Right atrium auricular region (tissue), 2 donors: ENCODE results near the gene FKBP10. TPM values are rescaled to one million over a fixed set of nuclear protein-coding genes. Genes with fewer than 3 reads are reported as not detected.
"Not testable (repeated sequence)": the region's sequence is repeated elsewhere in the genome, so short reads cannot be mapped to it uniquely, and the experiment has no call there.

ENCODE experiments used
- DNase-seq: peaks from one replicate; pipeline ENCODE4 v3.0.0-alpha.2; 2019; ENCODE audit warnings: low spot score
- H3K27ac ChIP-seq, 2 donors: fragments of 200-600 bp; sonication (generic); 1 replicate in 1 of 2; 2 replicates in 1 of 2; pipeline ENCODE4 v1.5.1; 2016 to 2019
- H3K27me3 ChIP-seq, 2 donors: fragments of 200-600 bp; sonication (generic); one replicate each; pipeline versions ENCODE4 v1.5.1 to v1.6.0; 2017 to 2019
- H3K36me3 ChIP-seq: fragments of 200-600 bp; sonication (generic); one replicate; pipeline ENCODE4 v1.5.1; 2016
- H3K4me1 ChIP-seq, 2 donors: fragments of 200-600 bp; sonication (generic); one replicate each; pipeline versions ENCODE4 v1.5.1 to v1.6.0; 2017 to 2019
- H3K4me3 ChIP-seq, 2 donors: fragments of 200-600 bp; sonication (generic); 1 replicate in 1 of 2; 2 replicates in 1 of 2; pipeline ENCODE4 v1.5.1; 2017 to 2019; ENCODE audit warnings: mild to moderate bottlenecking in 1 of 2, moderate library complexity in 1 of 2
- H3K9me3 ChIP-seq, 2 donors: fragments of 200-600 bp; sonication (generic); one replicate each; pipeline ENCODE4 v1.5.1; 2019
- total RNA-seq, 2 donors: library from RNA; depleted of rRNA; stranded (reverse); fragments of >200 nt; gene quantifications; one replicate each; pipeline ENCODE4 v1.1.0, GENCODE V29; 2016
- TF ChIP-seq, protein P1 (sequence below), 2 donors: fragments of 200-600 bp; sonication (generic); IDR thresholded peaks; one replicate each; pipeline ENCODE4 v1.5.1; 2019; ENCODE audit warnings: antibody characterized with exemption in 2 of 2

Gene FKBP10
- total RNA-seq, 2 donors from 2014 or later, result 24.7 to 35.1 TPM

DNA sequence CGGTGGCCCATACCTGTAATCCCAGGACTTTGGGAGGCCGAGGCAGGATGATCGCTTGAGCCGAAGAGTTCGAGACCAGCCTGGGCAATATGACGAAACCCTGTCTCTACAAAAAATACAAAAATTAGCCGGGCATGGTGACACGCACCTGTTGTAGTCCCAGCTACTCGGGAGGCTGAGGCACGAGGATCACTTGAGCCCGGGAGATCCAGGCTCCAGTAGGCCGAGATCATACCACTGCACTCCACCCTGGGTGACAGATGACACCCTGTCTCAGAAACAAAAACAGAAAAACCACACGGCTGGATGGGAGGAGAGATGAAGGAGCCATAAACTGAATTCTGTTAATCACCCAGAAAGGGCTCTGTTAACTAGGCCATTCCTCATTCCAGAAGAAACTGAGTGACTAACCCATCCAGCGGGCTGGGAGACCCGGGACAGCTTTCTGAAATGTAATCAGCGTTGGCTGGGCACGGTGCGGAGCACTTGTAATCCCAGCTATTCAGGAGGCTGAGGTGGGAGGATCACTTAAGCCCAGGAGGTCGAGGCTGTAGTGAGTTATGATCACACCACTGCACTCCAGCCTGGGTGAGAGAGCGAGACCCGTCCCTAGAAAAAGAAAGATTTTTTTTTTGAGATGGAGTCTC, 23.9 kb downstream of the FKBP10 start:
- Histone ChIP-seq H3K4me3 (peak overlapping the region; percentile 91 to 97), H3K36me3 (peaks cover 7% of the 10 kb centered on the region), H3K4me1 (peaks cover 0 to 18% of the 10 kb centered on the region in 2 donors), H3K27me3 (no peaks in the 10 kb centered on the region), H3K27ac (peak overlapping the region; percentile 80 to 83), H3K9me3 (no peaks in the 10 kb centered on the region)
- no peak for DNase-seq
- TF ChIP-seq, protein P1, sequence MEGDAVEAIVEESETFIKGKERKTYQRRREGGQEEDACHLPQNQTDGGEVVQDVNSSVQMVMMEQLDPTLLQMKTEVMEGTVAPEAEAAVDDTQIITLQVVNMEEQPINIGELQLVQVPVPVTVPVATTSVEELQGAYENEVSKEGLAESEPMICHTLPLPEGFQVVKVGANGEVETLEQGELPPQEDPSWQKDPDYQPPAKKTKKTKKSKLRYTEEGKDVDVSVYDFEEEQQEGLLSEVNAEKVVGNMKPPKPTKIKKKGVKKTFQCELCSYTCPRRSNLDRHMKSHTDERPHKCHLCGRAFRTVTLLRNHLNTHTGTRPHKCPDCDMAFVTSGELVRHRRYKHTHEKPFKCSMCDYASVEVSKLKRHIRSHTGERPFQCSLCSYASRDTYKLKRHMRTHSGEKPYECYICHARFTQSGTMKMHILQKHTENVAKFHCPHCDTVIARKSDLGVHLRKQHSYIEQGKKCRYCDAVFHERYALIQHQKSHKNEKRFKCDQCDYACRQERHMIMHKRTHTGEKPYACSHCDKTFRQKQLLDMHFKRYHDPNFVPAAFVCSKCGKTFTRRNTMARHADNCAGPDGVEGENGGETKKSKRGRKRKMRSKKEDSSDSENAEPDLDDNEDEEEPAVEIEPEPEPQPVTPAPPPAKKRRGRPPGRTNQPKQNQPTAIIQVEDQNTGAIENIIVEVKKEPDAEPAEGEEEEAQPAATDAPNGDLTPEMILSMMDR (IDR thresholded peaks at IDR 0.05), result no peak

DNA sequence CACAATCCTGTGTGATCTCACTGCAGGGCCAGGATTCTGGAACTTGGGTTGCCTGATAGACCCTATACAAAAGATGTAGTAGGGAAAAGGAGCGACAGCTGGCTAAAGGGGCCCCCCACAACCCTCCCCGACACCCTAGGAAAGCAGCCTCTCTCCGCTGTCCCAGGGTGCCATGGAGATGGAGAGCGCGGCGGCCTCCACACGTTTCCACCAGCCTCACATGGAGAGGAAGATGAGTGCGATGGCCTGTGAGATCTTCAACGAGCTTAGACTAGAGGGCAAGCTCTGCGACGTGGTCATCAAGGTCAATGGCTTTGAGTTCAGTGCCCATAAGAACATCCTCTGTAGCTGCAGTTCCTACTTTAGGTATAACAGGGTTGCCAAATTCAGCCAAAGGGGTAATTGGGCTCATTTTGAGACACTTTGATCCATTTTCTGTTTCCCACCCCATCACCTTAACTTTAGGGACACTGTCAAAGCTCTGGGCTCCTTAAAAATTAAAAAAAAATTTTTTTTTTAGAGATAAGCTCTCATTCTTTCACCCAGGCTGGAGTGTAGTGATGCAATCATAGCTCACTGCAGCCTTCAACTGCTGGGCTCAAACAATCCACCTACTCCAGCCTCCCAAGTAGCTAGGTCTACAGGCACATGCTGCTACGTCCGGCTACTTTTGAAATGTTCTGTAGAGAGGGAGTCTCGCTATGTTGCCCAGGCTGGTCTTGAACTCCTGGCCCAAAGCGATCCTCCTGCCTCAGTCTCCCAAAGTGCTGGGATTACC, 25.1 kb downstream of the FKBP10 start, which contains the start of gene KLHL10:
Gene KLHL10 (plus strand): TSS at position 65 of the 778 bp plus-strand sequence. CDS start 108 bp downstream, at position 173.
- Histone ChIP-seq H3K27ac (no peak within 1 kb of the TSS), H3K9me3 (no peaks in the 10 kb centered on the region), H3K27me3 (no peaks in the 10 kb centered on the region), H3K4me1 (peaks cover 0 to 18% of the 10 kb centered on the region in 2 donors), H3K4me3 (no peak within 1 kb of the TSS), H3K36me3 (no peaks in the 10 kb centered on the region)
- DNase-seq, result no peak
- TF ChIP-seq, protein P1 (IDR thresholded peaks at IDR 0.05), result no peak

DNA sequence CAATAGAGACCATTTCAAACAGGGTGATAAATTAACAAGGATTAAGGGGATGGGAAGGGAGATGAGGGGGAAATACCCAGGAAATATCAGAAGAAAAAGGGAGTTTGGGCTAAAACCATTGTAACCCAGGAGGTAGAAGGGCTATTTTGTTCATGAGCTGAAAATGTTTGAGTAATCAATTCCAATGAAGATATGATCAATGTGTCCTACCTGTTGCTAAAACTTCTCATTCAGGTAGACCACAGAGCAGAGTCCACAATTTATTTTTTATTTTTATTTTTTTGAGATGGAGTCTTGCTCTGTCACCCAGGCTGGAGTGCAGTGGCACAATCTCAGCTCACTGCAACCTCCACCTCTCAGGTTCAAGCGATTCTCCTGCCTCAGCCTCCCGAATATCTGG, 26.6 kb downstream of the FKBP10 start:
- peaks cover 0 to 18% of the 10 kb centered on the region in 2 donors for H3K4me1 ChIP-seq
- H3K27me3 ChIP-seq, H3K9me3 ChIP-seq, H3K36me3 ChIP-seq, H3K27ac ChIP-seq, H3K4me3 ChIP-seq, DNase-seq: not testable (repeated sequence)

DNA sequence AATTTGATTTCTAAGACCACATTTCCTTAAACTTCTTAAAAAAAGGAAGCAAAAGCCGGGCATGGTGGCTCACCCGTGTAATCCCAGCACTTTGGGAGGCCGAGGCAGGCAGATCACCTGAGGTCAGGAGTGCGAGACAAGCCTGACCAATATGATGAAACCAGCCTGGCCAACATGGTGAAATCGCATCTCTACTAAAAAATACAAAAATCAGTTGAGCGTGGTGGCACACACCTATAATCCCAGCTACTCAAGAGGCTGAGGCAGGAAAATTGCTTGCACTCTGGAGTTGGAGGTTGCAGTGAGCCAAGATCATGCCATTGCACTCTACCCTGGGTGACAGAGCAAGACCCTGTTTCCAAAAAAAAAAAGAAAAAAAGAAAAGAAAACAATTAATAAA, 28.0 kb downstream of the FKBP10 start:
- H3K27me3 ChIP-seq, result not testable (repeated sequence)

DNA sequence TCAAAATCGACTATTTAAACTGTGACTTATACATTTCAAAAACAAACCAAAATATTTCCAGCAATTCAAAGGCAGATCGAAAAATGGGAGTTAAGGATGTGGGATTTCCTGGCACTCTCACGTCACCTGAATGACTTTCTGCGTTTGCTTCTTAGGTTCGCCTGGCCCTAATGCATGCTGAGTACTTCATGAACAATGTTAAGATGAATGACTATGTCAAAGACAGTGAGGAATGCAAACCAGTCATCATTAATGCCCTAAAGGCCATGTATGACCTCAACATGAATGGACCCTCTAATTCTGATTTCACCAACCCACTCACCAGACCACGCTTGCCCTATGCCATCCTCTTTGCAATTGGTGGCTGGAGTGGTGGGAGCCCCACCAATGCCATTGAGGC, 32.2 kb downstream of the FKBP10 start:
- TF ChIP-seq, protein P1 (IDR thresholded peaks at IDR 0.05), result no peak
- H3K27me3 ChIP-seq, result no peaks in the 10 kb centered on the region
- DNase-seq, result no peak
- H3K9me3 ChIP-seq, result no peaks in the 10 kb centered on the region
- no peak overlapping the region for H3K27ac ChIP-seq
- H3K4me1 ChIP-seq, result no peaks in the 10 kb centered on the region
- no peaks in the 10 kb centered on the region for H3K36me3 ChIP-seq
- no peak overlapping the region for H3K4me3 ChIP-seq

More for the DNA sequence above, 28.0 kb downstream of the FKBP10 start:
- not testable (repeated sequence) for H3K36me3 ChIP-seq, H3K4me1 ChIP-seq, DNase-seq, H3K4me3 ChIP-seq, H3K9me3 ChIP-seq, H3K27ac ChIP-seq

DNA sequence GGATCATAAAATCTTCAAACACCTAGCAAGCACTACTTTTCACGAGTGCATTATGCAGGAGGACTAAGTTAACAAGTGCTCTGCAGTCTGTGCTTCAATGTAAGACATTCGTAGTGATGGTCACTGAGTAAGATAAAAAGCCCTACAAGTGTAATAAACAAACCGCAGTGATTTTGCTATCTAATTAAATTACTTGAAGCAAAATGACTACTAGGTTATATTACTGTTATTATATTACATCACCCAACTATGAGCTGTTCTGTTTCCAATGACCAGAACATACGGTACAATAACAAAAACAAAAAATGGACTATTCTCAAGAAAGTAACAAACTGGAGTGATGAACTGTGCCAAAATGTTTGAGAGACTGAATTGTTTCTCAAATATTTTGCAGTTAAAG, 36.0 kb downstream of the FKBP10 start:
- no peaks in the 10 kb centered on the region for H3K27me3 ChIP-seq
- no peak overlapping the region for H3K27ac ChIP-seq
- H3K36me3 ChIP-seq, result peaks cover 5% of the 10 kb centered on the region
- TF ChIP-seq, protein P1 (IDR thresholded peaks at IDR 0.05), result no peak
- H3K9me3 ChIP-seq, result no peaks in the 10 kb centered on the region
- no peaks in the 10 kb centered on the region for H3K4me1 ChIP-seq
- no peak overlapping the region for H3K4me3 ChIP-seq
- DNase-seq, result no peak
